ENCODE data around the gene DUSP14. TPM values are rescaled to one million over a fixed set of nuclear protein-coding genes. Genes with fewer than 3 reads are reported as not detected.

Gene DUSP14
- total and polyA plus RNA-seq, 2 of the 8 experiments (the other 6 are each of a cell fraction or from before 2014, with no cell fraction given), result 22.1 to 37.9 TPM

DNA sequence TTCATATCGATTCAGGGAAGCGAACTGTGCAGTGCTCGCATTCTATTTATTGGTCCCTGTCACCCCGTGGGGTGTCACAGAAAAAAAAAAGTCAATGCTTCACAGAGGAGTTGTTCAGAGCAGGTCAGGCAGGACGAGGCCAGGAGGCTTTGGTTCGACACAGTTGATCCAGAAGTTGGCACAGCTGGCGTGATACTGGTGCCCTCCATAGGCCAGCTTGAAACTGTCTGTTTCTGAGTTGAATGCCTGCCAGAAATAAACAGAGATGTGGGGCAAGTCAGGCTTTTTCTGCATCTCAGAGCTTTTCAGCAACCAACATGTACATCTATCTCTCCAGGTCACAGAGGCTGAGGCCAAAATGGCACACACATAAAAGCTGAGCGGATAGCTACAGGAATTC is 29.1 kb downstream of the DUSP14 start:
- Histone ChIP-seq H4K91ac (replicated peaks; ENCODE audit: insufficient read length, low read length) (no peak overlapping the region), H2BK20ac (ENCODE audit: low read length) (no peak overlapping the region), H3K14ac (ENCODE audit: insufficient read length) (no peak overlapping the region), H3K27me3 (replicated peaks in 1 of 4; ENCODE audit: control insufficient read depth in 3 of 4, extremely low read depth in 1 of 4, insufficient read depth in 3 of 4, low read length in 3 of 4) (no peaks in the 10 kb centered on the region), H3K4me3 (ENCODE audit: extremely low read depth in 1 of 4, insufficient read depth in 2 of 4, low read depth in 3 of 4, low read length in 4 of 4) (no peak overlapping the region), H3K27ac (ENCODE audit: low read depth, low read length) (no peak overlapping the region), H3K4me1 (replicated peaks in 1 of 4; ENCODE audit: control insufficient read depth in 3 of 4, insufficient read depth in 4 of 4, low read length in 3 of 4) (no peaks in the 10 kb centered on the region), H2BK120ac (replicated peaks; ENCODE audit: low read depth, low read length) (no peak overlapping the region), H3K4me2 (ENCODE audit: insufficient read depth in 1 of 2, low read depth in 2 of 2, low read length in 2 of 2) (no peak overlapping the region), H4K5ac (ENCODE audit: insufficient read length, low read depth, low read length) (no peak overlapping the region), H2AK5ac (ENCODE audit: low read depth, low read length) (no peak overlapping the region), H3K79me1 (ENCODE audit: low read depth, low read length) (no peaks in the 10 kb centered on the region; the same call in 1 of the 2 replicates), H4K20me1 (replicated peaks in 1 of 2; ENCODE audit: control insufficient read depth in 1 of 2, insufficient read depth in 2 of 2, low read length in 2 of 2) (no peaks in the 10 kb centered on the region), H3K56ac (replicated peaks; ENCODE audit: insufficient read length, low read depth, low read length) (no peak overlapping the region), H3K4ac (replicated peaks; ENCODE audit: insufficient read length, low read depth, low read length) (no peak overlapping the region), H2AFZ (ENCODE audit: low read length) (no peak overlapping the region), H3K23ac (ENCODE audit: insufficient read length) (no peak overlapping the region), H3K9me3 (ENCODE audit: insufficient read depth in 2 of 2, low read depth in 1 of 2, low read length in 1 of 2) (no peaks in the 10 kb centered on the region), H2BK5ac (ENCODE audit: low read depth, low read length) (no peak overlapping the region), H2BK15ac (ENCODE audit: low read length) (no peak overlapping the region), H2BK12ac (ENCODE audit: low read depth, low read length) (no peak overlapping the region), H3K18ac (ENCODE audit: extremely low read depth, low read length) (no peak overlapping the region), H3K36me3 (ENCODE audit: control insufficient read depth in 2 of 4, insufficient read depth in 4 of 4, low read length in 3 of 4) (peaks cover 0 to 28% (median 6%) of the 10 kb centered on the region in 4 experiments; a peak in 5 of 8 replicates), H3K79me2 (ENCODE audit: control insufficient read depth in 1 of 2, insufficient read depth in 2 of 2, low read length in 2 of 2) (no peaks in the 10 kb centered on the region), H3K9ac (replicated peaks in 1 of 4; ENCODE audit: extremely low read depth in 1 of 4, low read depth in 3 of 4, low read length in 3 of 4) (no peak overlapping the region), H4K8ac (ENCODE audit: extremely low read depth, insufficient read depth, low read length) (no peak overlapping the region), H3K23me2 (ENCODE audit: low read depth, low read length) (no peaks in the 10 kb centered on the region; the same call in 1 of the 2 replicates)
- ChIA-PET POLR2A (ENCODE audit: partially characterized antibody) (no interaction called here), CTCF (ENCODE audit: partially characterized antibody) (interaction anchor here (1.0 to 4.8 kb wide), 7 partner anchors 9 to 145 kb away, joined by 4 to 29 read pairs (median 8); no protein-coding TSS in a partner anchor)
- DNase-seq (ENCODE audit: low read depth in 1 of 2, low spot score in 2 of 2), result no peak
- 90% methylated on average over 8 of the region's 8 CpGs; no CpG with 5 or more reads in 1 of the 2 experiments for WGBS, 2 experiments (ENCODE audit: extremely low coverage in 1 of 2, insufficient coverage in 1 of 2, insufficient read length in 1 of 2, insufficient replicate concordance in 2 of 2, low coverage in 1 of 2, low lambda C conversion rate in 2 of 2, missing lambda C conversion rate in 1 of 2)
- TF ChIP-seq RXRA (IDR thresholded peaks at IDR 0.05; ENCODE audit: insufficient read depth, low read depth, low read length) (no peak), RBBP5 (IDR thresholded peaks at IDR 0.05; ENCODE audit: borderline replicate concordance, low read depth, low read length) (no peak), SRF (IDR thresholded peaks at IDR 0.05; ENCODE audit: low read depth, low read length) (no peak), JUND (IDR thresholded peaks at IDR 0.05; ENCODE audit: low read length) (no peak), PHF8 (conservative IDR thresholded peaks at IDR 0.05; ENCODE audit: low read depth, low read length) (no peak), POU5F1 (IDR thresholded peaks at IDR 0.05; ENCODE audit: low read depth, low read length) (no peak)
- FAIRE-seq, result no peak
